Measurements from ENCODE around the gene SIRT5.

SIRT5 gene

DNA sequence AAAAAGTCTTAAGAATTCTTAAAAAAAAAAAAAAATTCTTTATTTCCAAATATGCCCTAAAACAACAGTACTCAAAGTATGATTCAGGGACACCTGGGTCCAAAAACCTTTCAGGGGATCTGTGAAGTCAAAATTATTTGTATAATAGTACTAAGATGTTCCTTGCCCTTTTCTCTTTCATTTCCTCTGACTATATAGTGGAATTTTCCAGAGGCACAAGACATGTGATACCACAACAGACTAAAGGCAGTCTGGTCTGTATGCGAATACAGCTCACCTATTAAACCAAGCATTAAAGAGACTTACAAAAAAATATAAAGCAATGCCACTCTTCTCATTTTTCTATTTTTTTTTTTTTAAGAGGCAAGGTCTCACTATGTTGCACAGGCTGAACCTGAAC lies 56.1 kb downstream of the SIRT5 start:
- H3K4me3 ChIP-seq (ENCODE audit: low read depth, low read length) = no peak overlapping the region
- in situ Hi-C loops (cut with HindIII; ENCODE audit: low pct_ligation_motif_present, low sequenced_read_pairs) = no loop called here
- H3K27ac ChIP-seq = no peak overlapping the region
- TF ChIP-seq, protein P1, sequence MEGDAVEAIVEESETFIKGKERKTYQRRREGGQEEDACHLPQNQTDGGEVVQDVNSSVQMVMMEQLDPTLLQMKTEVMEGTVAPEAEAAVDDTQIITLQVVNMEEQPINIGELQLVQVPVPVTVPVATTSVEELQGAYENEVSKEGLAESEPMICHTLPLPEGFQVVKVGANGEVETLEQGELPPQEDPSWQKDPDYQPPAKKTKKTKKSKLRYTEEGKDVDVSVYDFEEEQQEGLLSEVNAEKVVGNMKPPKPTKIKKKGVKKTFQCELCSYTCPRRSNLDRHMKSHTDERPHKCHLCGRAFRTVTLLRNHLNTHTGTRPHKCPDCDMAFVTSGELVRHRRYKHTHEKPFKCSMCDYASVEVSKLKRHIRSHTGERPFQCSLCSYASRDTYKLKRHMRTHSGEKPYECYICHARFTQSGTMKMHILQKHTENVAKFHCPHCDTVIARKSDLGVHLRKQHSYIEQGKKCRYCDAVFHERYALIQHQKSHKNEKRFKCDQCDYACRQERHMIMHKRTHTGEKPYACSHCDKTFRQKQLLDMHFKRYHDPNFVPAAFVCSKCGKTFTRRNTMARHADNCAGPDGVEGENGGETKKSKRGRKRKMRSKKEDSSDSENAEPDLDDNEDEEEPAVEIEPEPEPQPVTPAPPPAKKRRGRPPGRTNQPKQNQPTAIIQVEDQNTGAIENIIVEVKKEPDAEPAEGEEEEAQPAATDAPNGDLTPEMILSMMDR (IDR thresholded peaks at IDR 0.05; ENCODE audit: low read depth, low read length, missing control alignments) = no peak
- no peaks in the 10 kb centered on the region for H3K27me3 ChIP-seq (replicated peaks)
- H3K36me3 ChIP-seq (replicated peaks) = peaks cover 5% of the 10 kb centered on the region
- no peak for DNase-seq

DNA sequence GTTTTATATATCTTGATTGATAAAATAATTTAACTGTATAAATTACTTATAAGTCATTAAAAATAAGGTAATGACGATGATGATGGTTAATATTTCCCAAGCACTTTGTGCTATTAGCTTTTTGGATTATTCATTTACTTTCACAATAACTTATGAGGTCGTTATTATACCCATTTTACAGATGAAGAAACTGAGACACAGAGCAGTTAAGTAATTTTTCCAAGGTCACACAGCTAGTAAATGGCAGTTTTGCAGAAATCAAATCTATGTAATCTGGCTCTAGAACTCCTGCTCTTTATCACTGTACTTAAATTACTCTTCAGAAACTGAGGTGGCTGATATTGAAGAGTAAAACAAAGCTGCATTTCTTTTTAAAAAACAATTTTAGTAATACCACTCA lies 58.9 kb downstream of the SIRT5 start:
- in situ Hi-C loops (cut with HindIII; ENCODE audit: low pct_ligation_motif_present, low sequenced_read_pairs) = no loop called here
- no peak overlapping the region for H3K4me3 ChIP-seq (ENCODE audit: low read depth, low read length)
- no peaks in the 10 kb centered on the region for H3K27me3 ChIP-seq (replicated peaks)
- TF ChIP-seq, protein P1 (IDR thresholded peaks at IDR 0.05; ENCODE audit: low read depth, low read length, missing control alignments) = no peak
- DNase-seq = no peak
- H3K27ac ChIP-seq = no peak overlapping the region
- H3K36me3 ChIP-seq (replicated peaks) = peaks cover 5% of the 10 kb centered on the region

DNA sequence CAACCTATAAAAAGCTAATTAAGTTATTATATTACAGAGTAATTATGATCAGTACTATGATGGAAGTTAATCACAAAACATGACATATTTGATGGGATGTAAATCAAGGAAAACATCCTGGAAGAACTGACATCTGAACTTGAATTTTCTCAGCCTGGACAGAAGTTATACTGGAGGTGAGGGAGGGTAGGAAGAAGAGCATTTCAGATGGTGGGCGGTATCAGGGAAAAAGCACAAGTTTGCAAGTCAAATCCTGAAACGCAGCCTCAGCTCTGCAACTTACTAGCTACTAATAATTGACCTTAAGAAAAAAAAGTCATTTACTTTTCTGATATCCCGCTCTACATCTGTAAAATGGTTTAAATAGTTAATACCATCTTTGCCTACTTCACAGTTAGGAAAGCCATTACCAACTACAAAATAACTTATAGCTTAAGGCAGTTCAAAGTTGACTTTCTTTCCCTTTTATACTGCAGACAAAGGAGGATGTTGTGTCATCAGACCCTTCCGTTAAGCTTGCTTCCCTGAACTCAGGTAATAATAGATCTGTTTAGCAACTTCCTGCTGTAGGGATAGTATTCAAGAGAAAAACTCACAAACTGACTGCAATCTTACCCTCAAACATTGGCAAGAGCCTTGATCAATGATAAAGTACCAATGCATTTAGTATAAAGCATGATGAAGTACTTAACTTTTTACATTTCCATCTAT lies 61.7 kb downstream of the SIRT5 start:
- DNase-seq = no peak
- no peak overlapping the region for H3K27ac ChIP-seq
- in situ Hi-C loops (cut with HindIII; ENCODE audit: low pct_ligation_motif_present, low sequenced_read_pairs) = no loop called here
- H3K27me3 ChIP-seq (replicated peaks) = no peaks in the 10 kb centered on the region
- H3K36me3 ChIP-seq (replicated peaks) = peaks cover 9% of the 10 kb centered on the region
- TF ChIP-seq, protein P1 (IDR thresholded peaks at IDR 0.05; ENCODE audit: low read depth, low read length, missing control alignments) = no peak
- no peak overlapping the region for H3K4me3 ChIP-seq (ENCODE audit: low read depth, low read length)

DNA sequence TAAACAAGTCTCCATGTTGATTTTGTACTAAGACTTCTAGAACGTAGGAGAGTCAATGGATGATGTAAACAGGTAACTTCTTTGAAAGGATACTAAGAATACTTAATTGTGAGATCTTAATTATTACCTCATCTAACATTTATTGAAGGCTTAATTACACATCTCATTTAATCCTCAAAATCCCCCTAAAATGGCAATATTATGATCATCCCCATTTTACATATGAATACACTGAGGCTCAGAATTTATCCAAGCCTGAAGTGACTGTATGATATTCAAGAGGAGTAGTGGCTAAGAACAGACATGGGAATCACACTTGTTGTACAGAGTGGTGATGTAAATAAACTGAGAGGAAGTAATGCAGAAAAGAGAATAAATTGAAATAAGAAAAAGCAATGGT lies 63.6 kb downstream of the SIRT5 start:
- TF ChIP-seq, protein P1 (IDR thresholded peaks at IDR 0.05; ENCODE audit: low read depth, low read length, missing control alignments) = no peak
- in situ Hi-C loops (cut with HindIII; ENCODE audit: low pct_ligation_motif_present, low sequenced_read_pairs) = no loop called here
- Histone ChIP-seq H3K27ac (no peak overlapping the region), H3K27me3 (replicated peaks) (no peaks in the 10 kb centered on the region), H3K4me3 (ENCODE audit: low read depth, low read length) (no peak overlapping the region), H3K36me3 (replicated peaks) (peaks cover 5% of the 10 kb centered on the region)
- DNase-seq = no peak

DNA sequence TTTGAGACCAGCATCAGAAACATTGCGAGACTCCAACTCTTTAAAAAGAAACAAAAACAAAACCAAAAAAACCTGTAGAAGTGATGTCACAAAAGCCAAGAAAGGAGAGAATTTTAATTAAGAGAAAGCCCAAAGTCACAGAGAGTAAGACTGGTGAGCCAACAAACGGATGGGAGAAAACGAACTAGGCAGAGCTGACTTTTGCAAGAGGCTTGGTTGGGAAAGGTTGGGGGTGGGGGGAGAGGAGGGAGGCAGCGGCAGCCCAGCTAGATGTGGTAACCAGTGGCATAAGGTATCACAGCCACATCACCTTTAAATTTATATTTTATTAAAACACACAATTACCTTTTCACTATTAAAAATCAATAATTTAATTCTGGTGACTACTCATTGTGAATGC lies 64.2 kb downstream of the SIRT5 start:
- Histone ChIP-seq H3K27ac (no peak overlapping the region), H3K4me3 (ENCODE audit: low read depth, low read length) (no peak overlapping the region), H3K36me3 (replicated peaks) (peaks cover 5% of the 10 kb centered on the region), H3K27me3 (replicated peaks) (no peaks in the 10 kb centered on the region)
- in situ Hi-C loops (cut with HindIII; ENCODE audit: low pct_ligation_motif_present, low sequenced_read_pairs) = no loop called here
- TF ChIP-seq, protein P1 (IDR thresholded peaks at IDR 0.05; ENCODE audit: low read depth, low read length, missing control alignments) = no peak
- DNase-seq = no peak

DNA sequence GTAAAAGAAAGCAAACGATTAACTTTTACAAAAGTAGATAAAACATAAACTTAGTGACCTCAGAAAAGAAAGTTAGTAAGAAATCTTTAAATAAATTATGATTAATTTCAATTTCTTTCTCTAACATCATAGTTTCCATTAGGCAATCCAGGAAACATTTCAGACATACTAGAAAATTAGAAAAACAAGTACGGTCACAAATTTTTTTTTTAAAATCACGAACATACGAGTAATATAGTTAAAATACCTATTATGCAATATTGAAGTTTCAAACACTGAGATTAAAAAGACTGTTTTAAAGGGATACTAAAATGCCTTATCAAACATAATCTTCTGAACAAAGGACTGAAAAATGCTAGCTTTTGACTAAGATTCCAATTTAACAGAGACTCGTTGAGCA lies 66.9 kb downstream of the SIRT5 start:
- TF ChIP-seq, protein P1 (IDR thresholded peaks at IDR 0.05; ENCODE audit: low read depth, low read length, missing control alignments) = no peak
- Histone ChIP-seq H3K27ac (no peak overlapping the region), H3K36me3 (replicated peaks) (peaks cover 5% of the 10 kb centered on the region), H3K4me3 (ENCODE audit: low read depth, low read length) (no peak overlapping the region), H3K27me3 (replicated peaks) (no peaks in the 10 kb centered on the region)
- DNase-seq = no peak
- in situ Hi-C loops (cut with HindIII; ENCODE audit: low pct_ligation_motif_present, low sequenced_read_pairs) = no loop called here

All from brain microvascular endothelial cell (primary cell).